Fibroblast of the conjunctiva (primary cell): Measurements from ENCODE around the gene ANKRD52.
"Not testable (repeated sequence)": the region's sequence is repeated elsewhere in the genome, so short reads cannot be mapped to it uniquely, and the experiment has no call there.

Experiments
- DNase-seq: peaks from one replicate; pipeline ENCODE4 v3.0.0-alpha.2; 2010; ENCODE audit warnings: low read depth

The ANKRD52 gene

DNA sequence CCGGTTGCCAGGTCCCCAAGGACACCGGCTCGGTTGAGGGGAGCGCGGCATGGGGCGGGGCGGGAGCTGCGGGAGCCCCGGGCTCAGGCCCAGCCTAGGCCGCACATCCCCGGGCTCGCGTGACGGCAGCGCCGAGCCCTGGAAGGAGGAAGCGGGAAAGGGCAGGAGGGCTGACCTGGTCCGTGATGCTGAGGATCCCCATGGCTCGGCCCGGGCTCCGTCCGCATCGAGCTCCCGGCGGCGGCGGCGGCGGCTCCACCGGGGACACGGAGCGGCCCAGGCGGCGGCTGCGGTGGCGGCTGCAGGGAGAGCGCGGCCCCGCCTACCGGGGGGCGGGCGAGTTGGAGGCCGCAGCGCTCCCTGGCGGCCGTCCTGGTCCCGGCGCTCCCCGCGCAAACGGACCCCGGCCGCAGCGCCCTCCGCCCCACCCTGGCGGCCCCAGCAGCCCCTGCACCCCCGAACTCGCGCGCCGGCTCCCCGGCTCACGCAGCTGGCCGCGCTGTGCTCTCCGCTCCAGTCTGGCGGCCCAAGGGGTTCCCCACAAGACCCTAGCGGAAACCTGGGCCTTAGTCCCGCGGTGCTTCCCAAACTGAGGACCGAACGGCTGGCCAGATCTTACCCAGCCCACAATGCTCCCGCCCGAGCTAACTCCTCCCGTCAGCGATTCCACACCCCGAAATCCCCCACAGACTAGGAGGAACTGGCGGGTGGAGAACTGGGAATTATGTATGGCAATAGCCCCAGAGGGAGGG lies at the start of gene ANKRD52:
Gene ANKRD52, minus strand, starts transcription at position 317 of the 752 bp plus-strand sequence. Its CDS starts 115 bp downstream, at position 202.
- peak; percentile 42 for DNase-seq

DNA sequence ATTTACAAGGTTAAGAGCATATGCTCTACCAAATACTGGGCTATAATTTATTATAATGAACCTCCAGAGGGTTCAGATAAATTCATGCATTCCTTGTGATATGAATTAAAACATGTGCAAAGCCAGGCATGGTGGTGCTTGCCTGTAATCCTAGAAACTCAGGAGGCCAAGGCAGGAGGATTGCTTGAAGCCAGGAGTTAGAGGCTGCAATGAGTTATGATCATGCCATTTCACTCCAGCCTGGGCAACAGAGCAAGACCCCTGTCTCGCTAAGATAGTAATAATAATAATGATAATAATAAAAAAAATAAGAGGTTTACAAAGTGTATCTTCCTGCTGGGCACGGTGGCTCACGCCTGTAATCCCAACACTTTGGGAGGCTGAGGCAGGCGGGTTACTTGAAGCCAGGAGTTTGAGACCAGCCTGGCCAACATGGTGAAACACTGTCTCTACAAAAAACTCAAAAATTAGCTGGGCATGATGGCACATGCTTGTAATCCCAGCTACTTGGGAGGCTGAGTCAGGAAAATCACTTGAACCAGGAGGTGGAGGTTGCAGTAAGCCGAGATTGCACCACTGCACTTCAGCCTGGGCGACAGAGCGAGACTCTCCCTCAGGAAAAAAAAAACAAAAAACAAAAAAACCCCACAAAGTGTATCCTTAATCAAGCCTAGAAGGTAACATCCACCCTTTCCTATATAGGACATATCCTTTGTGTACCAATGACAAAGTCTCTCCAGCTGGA lies 49.2 kb upstream of the ANKRD52 start:
- no peak for DNase-seq

DNA sequence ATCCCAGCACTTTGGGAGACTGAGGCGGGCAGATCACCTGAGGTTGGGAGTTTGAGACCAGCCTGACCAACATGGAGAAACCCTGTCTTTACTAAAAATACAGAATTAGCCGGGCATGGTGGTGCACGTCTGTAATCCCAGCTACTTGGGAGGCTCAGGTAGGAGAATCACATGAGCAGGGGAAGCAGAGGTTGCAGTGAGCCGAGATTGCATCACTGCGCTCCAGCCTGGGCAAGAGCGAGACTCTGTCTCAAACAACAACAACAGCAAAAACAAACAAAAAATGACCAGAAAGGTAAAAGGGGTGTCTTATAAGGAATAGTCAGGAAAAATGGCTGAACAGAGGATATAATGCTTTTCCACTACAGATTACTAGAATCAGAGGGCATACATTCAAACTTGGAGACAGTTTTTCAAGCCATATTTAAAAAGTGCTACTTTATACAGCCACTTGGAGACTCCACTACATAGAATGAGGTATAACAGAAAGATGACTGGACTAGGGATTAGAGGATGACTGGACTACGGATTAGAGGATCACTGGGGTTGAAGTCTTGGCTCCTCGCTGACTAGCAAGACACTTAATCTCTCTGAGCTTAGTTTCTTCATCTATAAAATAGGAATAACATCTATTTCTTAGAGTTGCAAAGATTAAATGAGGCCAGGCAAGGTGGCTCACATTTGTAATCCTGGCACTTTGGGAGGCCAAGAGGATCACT lies 46.8 kb upstream of the ANKRD52 start:
- no peak for DNase-seq

DNA sequence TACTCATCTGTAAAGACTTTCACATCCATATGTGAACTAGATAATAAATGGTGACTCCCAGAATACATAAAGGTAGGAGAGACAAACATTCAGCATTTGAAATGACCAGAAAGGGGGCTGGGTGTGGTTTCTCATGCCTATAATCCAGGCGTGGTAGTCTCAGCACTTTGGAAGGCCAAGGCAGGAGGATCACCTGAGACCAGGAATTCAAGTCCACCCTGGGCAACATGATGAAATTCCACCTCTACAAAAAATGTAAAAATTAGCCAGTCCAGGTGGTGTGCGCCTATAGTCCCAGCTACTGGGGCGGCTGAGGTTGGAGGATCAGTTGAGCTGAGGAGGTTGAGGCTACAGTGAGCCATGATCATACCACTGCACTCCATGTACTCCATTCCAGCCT lies 46.1 kb upstream of the ANKRD52 start:
- no peak for DNase-seq

DNA sequence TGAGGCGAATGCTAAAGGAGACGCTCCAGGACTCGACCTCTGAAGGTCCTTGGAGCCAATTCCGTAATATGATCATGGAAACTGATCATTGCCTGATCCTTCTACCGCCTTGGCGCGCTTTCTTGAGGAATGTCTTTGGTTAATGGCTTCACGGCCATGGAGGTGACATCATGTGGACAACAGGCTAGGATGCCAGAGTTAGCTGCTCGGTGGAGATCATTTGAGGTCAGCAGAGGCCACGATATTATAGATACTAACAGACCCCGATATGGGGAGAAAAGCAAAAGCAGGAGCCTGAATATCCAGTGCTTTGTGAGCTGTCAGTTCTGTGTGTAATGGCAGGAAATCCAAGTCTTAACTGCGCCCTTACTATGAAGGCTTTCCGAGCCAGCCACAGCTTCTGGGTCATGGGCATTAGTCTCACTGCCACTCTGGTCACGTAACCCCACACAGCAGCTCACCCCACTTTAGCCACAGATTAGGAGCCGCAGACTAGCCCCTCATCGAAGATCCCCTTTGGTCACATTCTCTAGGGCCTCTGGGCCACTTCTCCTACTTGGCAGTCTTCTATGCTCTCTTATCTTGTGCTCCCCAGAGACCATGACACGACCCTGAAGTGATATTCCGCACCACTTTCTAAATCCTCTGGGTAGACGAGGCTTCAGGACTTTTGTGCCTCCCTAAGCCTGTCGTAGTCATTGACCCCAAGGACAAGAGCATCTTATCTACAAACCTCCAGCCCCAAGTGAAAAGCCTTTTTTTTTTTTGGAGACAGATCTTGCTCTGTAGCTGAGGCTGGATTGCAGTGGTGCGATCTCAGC lies 42.7 kb upstream of the ANKRD52 start:
- DNase-seq, result no peak

DNA sequence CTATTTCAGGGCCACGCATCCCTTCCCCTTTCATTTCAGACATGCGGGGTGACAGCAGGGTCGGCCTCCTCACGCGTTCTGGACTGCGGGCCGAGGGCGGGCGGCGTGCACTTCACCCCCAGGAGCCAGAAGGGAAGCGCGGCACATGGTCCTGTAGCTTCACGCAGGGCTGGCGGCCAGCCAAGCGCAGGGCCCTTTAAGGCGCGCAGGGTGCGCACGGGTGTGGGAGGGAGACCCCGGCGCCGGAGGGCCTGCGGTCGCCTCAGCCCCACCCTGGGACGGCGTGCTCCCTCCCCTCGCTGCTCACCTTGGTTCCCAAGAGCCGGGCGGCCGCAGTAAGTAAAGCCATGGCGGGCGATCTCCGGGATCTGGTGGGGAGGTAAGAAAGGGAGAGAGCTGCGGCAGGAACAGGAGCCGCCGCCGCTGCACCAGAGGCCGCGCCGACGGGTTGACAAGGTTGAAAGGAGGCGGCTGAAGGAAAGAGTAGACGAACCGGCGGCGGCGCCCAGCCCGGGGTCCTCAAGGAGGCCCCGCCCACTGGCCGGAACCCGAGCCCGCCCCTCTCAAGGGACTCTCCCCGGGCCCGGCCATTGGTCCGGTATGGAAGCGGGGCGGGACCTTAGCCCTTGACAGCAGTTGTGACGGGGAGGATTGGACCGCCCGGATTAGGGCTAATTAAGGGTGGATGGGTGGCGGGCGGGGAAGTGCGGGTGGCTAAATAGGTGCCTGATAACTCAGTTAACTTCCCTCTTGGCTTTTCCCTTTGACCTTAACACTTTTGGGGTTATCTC lies 41.9 kb upstream of the ANKRD52 start, which contains the start of gene CS:
Gene CS, minus strand, starts transcription at position 478 of the 791 bp plus-strand sequence. Its CDS starts 129 bp downstream, at position 349.
- DNase-seq, result peak; percentile 97

DNA sequence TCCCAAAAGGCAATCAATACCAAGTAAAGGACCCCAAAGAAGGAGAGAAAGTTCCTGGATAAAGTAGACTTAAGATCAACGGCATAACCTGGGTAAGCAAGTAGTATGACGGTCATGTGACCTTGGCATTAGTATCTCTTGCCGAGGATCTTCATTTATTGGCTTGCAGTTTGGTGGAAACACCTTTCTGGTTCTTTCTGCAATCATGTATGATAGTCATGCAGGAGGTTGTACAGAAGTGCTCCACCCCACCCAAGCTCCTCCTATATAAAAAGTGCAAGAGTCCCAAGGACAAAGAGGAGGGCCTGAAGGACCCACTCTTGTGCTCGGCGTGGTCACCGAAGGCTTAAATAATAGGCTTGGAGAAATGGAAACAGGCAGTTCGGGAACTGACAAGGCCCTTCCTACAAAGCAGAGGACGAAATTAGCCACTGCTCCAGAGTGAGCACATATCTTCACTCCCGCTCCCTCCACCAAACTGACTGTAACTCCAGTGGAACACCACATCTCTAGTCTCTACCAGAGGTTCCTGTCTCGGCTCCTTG lies 41.2 kb upstream of the ANKRD52 start:
- no peak for DNase-seq

DNA sequence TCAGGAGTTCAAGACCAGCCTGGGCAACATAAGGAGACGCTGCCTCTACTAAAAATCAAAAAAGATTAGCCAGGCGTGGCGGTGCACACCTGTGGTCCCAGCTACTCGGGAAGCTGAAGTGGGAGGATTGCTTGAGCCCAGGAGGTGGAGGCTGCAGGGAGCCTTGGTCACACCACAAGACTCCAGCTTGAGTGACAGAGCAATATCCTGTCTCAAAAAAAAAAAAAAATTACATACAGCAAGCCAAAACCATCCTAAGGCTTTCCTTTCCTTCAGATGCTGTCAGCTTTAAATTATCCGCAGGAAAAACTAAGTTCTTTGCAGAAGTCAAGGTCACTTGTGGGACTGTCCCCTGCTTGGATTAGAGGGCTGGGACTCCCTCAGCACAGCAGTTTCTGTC lies 40.6 kb upstream of the ANKRD52 start:
- DNase-seq, result no peak

DNA sequence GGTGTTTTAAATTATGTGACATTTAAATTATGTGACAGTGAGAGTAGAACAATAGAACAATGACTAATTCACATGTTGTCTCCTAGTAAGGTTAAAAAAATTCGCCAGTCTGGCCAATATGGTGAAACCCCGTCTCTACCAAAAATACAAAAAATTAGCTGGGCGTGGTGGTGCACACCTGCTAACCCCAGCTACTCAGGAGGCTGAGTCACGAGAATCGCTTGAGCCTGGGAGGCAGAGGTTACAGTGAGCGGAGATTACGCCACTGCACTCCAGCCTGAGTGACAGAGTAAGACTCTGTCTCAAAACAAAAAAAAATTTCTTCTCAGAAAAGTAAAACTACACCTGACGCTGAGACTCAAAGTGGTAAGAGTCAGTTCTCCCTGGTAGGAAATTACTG lies 39.2 kb upstream of the ANKRD52 start:
- DNase-seq, result no peak

DNA sequence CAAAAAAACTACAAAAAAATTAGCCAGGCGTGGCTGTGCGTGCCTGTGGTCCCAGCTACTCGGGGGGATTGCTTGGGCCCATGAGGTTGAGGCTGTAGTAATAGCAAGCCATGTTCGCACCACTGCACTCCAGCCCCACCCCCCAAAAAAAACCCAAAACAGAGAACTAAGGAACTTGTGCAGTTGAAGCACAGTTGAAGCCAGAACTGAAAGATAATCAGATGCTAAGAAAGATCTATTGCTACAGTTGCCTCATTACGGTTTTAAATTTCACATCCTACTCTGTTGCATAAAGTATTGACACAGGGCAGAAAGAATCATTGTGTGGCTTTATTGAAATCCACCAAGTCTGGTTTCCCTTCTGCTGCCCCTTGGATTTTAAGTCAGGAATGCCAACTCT lies 38.1 kb upstream of the ANKRD52 start:
- DNase-seq, result no peak

DNA sequence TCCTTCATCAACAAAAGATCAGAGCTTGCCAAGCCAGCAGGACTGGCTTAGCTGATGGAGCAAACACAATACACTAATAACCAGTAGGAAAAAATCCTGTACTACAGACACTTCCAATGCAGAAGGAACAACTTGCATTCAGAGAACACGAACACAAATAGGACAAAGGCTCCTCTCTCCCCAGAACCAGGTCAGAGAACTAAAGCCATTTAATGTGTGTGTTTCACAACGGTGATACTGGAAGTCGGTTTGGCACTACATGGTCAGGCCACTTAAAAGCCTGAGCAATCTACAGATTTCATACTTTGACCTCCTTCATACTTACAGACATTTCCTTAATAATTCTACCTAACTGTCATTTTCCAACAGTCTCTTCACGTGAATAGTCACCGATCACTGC lies 35.6 kb upstream of the ANKRD52 start:
- DNase-seq, result no peak

DNA sequence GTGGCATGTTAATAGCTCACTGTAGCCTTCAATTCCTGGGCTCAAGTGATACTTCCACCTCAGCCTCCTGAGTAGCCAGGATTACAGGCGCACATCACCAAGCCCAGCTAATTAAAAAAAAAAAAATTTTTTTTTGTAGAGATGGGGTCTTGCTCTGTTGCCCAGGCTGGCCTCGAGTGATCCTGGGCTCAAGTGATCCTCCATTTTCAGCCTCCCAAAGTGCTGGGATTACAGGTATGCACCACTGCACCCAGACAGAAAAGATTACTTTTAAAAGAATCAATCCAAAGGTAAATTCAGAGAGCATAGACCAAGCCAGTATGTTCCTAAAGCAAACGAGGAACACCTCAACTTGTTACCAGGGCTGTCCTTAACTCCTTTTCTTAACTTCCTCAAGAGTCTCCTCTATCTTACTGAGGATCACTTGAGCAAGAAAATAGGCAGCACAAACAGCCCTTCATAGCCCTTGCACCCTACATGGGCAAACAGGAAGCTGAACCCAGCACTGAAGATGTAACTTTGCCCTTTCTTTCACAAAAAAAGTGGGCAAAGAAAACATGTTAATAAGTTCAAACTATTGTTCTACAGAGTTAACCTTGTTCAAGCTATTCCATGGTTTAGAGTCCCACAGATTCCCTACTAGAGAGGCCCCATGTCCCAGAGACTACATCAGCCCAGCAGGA lies 30.7 kb upstream of the ANKRD52 start:
- no peak for DNase-seq

DNA sequence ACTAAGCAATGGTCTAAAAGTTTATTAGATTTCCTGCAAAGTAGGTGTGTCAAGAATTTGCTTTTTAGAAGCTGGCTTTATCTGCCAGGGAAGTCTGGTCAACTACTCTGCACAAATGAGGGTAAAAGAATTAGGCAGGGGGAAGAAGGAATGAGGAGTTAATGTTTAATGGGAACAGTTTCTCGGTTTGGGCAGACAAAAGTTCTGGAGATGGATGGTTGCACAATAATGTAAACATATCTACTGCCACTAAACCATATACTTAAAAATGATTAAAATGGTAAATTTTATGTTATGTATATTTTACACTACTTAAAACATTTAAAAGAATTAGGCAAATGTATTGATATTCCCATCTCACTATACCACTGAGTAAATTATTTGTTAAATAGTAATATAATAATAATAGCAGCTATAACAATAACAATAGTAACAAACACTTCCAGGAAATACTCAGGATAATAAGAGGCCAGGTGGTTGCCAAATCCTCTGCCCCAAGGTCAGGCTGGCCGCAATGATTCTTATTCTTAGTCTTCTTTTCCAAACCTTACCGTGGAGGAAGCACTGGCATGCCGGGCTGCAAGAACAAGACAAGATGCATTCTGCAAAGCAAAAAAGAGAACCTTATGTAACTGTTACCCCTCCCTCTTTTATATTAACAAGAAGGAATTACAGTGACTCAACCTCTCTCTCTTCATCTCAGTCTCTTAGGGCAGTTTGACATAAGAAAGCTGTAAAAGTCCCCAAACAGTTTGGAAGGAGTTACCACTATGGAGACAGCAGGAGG lies 28.1 kb upstream of the ANKRD52 start:
- no peak for DNase-seq

DNA sequence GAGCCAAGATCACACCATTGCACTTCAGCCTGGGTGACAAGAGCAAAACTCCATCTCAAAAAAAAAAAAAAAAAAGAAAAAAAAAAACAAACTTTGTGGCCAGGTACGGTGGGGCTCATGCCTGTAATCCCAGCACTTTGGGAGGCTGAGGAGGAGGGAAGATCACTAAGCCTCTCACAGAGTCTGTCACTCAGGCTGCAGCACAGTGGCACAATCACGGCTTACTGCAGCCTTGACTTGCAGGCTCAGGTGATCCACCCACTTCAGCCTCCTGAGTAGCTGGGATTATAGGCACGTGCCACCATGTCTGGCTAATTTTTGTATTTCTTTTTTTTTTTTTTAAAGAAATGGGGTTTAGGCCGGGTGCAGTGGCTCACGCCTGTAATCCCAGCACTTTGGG lies 26.1 kb upstream of the ANKRD52 start:
- not testable (repeated sequence) for DNase-seq

DNA sequence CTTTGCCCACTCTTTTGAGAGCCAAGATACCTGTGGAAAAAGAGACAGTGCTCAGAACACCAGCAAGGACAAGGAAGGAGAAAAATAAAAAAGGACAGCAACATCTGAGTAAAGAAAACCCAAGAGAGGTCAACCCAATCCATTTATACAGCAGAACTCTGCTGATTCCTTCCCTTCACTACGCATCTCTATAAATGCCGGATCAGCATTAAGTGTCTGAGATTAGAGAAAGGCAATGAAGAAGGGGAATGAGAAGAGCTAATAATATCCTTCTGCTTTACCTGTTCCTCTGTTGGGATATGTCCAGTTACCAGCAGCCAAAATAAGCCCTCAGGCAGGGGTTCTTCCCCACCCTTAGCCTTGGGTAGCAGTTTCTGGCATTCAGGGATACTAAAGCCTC lies 24.4 kb upstream of the ANKRD52 start:
- DNase-seq, result no peak

DNA sequence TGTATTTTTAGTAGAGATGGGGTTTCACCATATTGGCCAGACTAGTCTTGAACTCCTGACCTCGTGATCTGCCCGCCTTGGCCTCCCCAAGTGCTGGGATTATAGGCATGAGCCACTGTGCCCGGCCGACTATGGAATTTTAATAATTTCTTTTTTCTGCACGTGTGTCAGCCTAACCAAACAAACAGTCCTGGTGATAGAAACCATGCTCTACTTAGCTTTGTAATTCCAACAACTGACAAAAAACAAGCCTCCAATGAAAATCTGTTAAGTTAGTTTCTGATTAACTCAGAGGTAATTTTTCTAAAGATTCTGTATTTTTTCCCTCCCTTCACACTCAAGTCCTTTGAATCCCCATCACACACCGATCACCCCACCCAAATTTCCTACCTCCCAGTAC lies 23.8 kb upstream of the ANKRD52 start:
- DNase-seq, result no peak

DNA sequence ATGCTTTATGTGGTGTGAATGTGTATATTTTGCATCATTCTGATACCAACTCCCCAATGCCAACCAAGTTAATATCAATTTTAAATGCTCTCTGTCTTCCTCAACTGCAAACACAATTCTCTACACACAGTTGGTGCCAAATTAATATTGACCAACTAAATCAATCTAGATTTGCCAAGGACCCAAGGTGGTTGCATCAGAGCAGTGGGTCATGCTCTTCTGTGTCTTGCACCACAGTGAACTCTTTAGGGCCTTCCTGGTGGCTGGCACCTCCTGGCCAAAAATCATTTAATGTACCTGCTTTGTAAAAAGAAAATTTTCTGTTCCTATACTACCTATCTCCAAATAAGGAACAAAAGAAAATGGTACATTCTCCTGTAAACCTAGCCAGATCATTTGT lies 22.7 kb upstream of the ANKRD52 start:
- DNase-seq, result no peak

DNA sequence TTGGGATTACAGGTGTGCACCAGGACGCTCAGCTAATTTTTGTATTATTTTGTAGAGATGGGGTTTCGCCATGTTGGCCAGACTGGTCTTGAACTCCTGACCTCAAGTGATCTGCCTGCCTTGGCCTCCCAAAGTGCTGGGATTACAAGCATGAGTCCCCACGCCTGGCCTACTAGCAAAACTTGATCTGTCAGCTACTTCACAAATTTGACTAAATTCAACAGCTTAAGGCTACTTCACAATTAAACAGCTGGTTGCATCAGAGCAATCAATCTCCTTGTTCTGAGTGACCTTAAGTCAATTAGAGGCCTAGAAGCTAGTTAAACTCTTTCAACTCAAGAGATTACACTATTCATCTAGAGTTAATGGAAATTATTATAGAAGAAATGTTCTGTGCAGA lies 20.7 kb upstream of the ANKRD52 start:
- DNase-seq, result no peak

DNA sequence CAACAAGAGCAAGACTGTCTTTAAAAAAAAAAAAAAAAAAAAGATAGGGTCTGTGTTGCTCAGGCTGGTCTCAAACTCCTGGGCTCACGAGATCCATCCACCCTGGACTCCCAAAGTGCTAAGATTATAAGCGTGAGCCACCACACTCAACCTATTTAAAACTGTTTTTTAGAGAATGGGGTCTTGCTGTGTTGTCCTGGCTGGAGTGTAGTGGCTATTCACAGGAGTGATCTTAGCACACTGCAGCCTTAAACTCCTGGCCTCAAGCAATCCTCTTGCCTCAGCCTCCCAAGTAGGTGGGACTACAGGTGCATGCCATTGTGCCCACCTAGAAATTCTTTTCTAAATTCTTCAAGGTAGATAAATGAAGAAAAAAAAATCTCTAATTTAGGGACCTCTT lies 16.1 kb upstream of the ANKRD52 start:
- no peak for DNase-seq
